ENCODE data around the gene ZEB2. TPM values are rescaled to one million over a fixed set of nuclear protein-coding genes. Genes with fewer than 3 reads are reported as not detected.

ZEB2 gene
- total RNA-seq, 4 donors from 2014 or later: 12.4 to 149 (median 29.9) TPM

- Histone ChIP-seq H3K9me3 (no peaks in the 10 kb centered on the region), H3K27me3 (no peaks in the 10 kb centered on the region), H3K27ac (peak overlapping the region in 1 of 4 donors; percentile 28), H3K36me3 (no peaks in the 10 kb centered on the region), H3K4me3 (no peak overlapping the region), H3K4me1 (peaks cover 0 to 7% (median 0%) of the 10 kb centered on the region in 4 donors)
- TF ChIP-seq POLR2A (IDR thresholded peaks at IDR 0.05) (no peak), CTCF (IDR thresholded peaks at IDR 0.05) (no peak)
- no peak for DNase-seq
Observed at GRCh38 chr2:144467502-144468137, 52.3 kb downstream of the ZEB2 start.

- no peaks in the 10 kb centered on the region for H3K9me3 ChIP-seq
- H3K4me3 ChIP-seq: no peak overlapping the region
- no peaks in the 10 kb centered on the region for H3K27me3 ChIP-seq
- peaks cover 0 to 7% (median 0%) of the 10 kb centered on the region in 4 donors for H3K4me1 ChIP-seq
- H3K36me3 ChIP-seq: no peaks in the 10 kb centered on the region
- no peak for DNase-seq
- no peak for TF ChIP-seq POLR2A (IDR thresholded peaks at IDR 0.05)
- TF ChIP-seq CTCF (IDR thresholded peaks at IDR 0.05): no peak
- peak overlapping the region in 1 of 4 donors; percentile 37 for H3K27ac ChIP-seq
Observed at GRCh38 chr2:144466637-144467036, 53.3 kb downstream of the ZEB2 start.

- no peaks in the 10 kb centered on the region for H3K9me3 ChIP-seq
- H3K36me3 ChIP-seq: no peaks in the 10 kb centered on the region
- H3K27me3 ChIP-seq: no peaks in the 10 kb centered on the region
- no peaks in the 10 kb centered on the region for H3K4me1 ChIP-seq
- no peak overlapping the region for H3K27ac ChIP-seq
- no peak overlapping the region for H3K4me3 ChIP-seq
- DNase-seq: no peak
- TF ChIP-seq CTCF (IDR thresholded peaks at IDR 0.05) (no peak), POLR2A (IDR thresholded peaks at IDR 0.05) (no peak)
Observed at GRCh38 chr2:144465749-144466148, 54.2 kb downstream of the ZEB2 start.

GRCh38 chr2:144464730-144465129 lies 55.2 kb downstream of the ZEB2 start:
- no peak for DNase-seq
- Histone ChIP-seq H3K27ac (no peak overlapping the region), H3K4me3 (no peak overlapping the region), H3K9me3 (no peaks in the 10 kb centered on the region), H3K36me3 (no peaks in the 10 kb centered on the region), H3K4me1 (no peaks in the 10 kb centered on the region), H3K27me3 (no peaks in the 10 kb centered on the region)
- TF ChIP-seq POLR2A (IDR thresholded peaks at IDR 0.05): no peak
- TF ChIP-seq CTCF (IDR thresholded peaks at IDR 0.05): no peak

GRCh38 chr2:144463266-144463665 lies 56.7 kb downstream of the ZEB2 start:
- no peaks in the 10 kb centered on the region for H3K9me3 ChIP-seq
- H3K4me1 ChIP-seq: no peaks in the 10 kb centered on the region
- H3K27me3 ChIP-seq: no peaks in the 10 kb centered on the region
- no peak for DNase-seq
- H3K36me3 ChIP-seq: no peaks in the 10 kb centered on the region
- no peak overlapping the region for H3K27ac ChIP-seq
- no peak overlapping the region for H3K4me3 ChIP-seq
- TF ChIP-seq POLR2A (IDR thresholded peaks at IDR 0.05): no peak
- TF ChIP-seq CTCF (IDR thresholded peaks at IDR 0.05): no peak
